Measurements from ENCODE around the gene BLM.

- TF ChIP-seq CTCF (IDR thresholded peaks at IDR 0.05) = no peak
- no peak for TF ChIP-seq EZH2 (IDR thresholded peaks at IDR 0.05)
Observed at GRCh38 chr15:90681056-90681455, 36.1 kb upstream of the BLM start.

All from neural progenitor cell (in vitro differentiated cells).